GM12878 (cell line): Measurements from ENCODE around the gene DNAJB8. TPM values are rescaled to one million over a fixed set of nuclear protein-coding genes. Genes with fewer than 3 reads are reported as not detected.

Source experiments
- ATAC-seq: fragments of 200-7000 bp; cut with Tn5 transposase; 3 replicates; pipeline ENCODE4 v1.9.1; 2020; ENCODE audit warnings: mild to moderate bottlenecking, moderate library complexity
- Bru-seq: library from RNA; stranded (reverse); fragments of 400-500 nt; gene quantifications from one replicate; lab custom pipeline; 2021; lab: Mats Ljungman, UMichigan
- BruChase-seq, 2 experiments: library from RNA; stranded (reverse); fragments of 400-500 nt; gene quantifications; one replicate each; lab custom pipeline; 2021; lab: Mats Ljungman, UMichigan
- BruUV-seq: library from RNA; stranded (reverse); fragments of 400-500 nt; replicated peaks from 2 replicates; lab custom pipeline; 2021; lab: Mats Ljungman, UMichigan
- CTCF ChIA-PET: fragments of 300-600 bp; sonication (Branson Sonifier 250); formaldehyde crosslinking; extraction: SDS; loops from one replicate; lab custom pipeline; 2021; ENCODE audit warnings: inconsistent platforms; lab: Yijun Ruan, JAX
- POLR2A ChIA-PET: fragments of 350-600 bp; formaldehyde crosslinking; extraction: SDS; loops from one replicate; lab custom pipeline; 2021; ENCODE audit warnings: inconsistent platforms; lab: Charles Lee
- RAD21 ChIA-PET: fragments of 300-600 bp; sonication (Branson Sonifier 250); formaldehyde crosslinking; loops from one replicate; lab custom pipeline; 2023; ENCODE audit warnings: antibody characterized with exemption; ENCODE audit not compliant: unreplicated experiment; lab: Charles Lee
- SMC1A ChIA-PET: fragments of 300-600 bp; sonication (Branson Sonifier 250); formaldehyde crosslinking; loops from one replicate; lab custom pipeline; 2023; ENCODE audit not compliant: unreplicated experiment, uncharacterized antibody; lab: Charles Lee
- DNase-seq: peaks from one replicate; pipeline ENCODE4 v3.0.0-alpha.2; 2011; ENCODE audit warnings: low read depth, low spot score
- FAIRE-seq: peaks from 3 replicates; lab custom pipeline; 2011; peaks lifted over from hg19 to GRCh38; lab: Jason Lieb, UNC
- H2AFZ ChIP-seq: 2 replicates; pipeline ENCODE4 v1.6.0; 2011; ENCODE audit warnings: low read depth, low read length, control low read depth; ENCODE audit not compliant: control insufficient read depth
- H3K27ac ChIP-seq: 2 replicates; pipeline ENCODE4 v1.5.1; 2011; ENCODE audit warnings: control low read depth; ENCODE audit not compliant: control insufficient read depth, insufficient read depth
- H3K27me3 ChIP-seq, 2 experiments: replicated peaks in 1 of 2; 2 replicates each; pipeline versions ENCODE4 v1.6.0 to v1.6.1; 2011; ENCODE audit warnings: low read length in 1 of 2; ENCODE audit not compliant: control insufficient read depth in 2 of 2, insufficient read depth in 2 of 2
- H3K36me3 ChIP-seq, 2 experiments: 2 replicates each; pipeline ENCODE4 v1.5.1; 2011; ENCODE audit warnings: low read length in 1 of 2; ENCODE audit not compliant: control insufficient read depth in 2 of 2, insufficient read depth in 2 of 2
- H3K4me1 ChIP-seq: 2 replicates; pipeline ENCODE4 v1.6.1; 2011; ENCODE audit warnings: mild to moderate bottlenecking, low read length, moderate library complexity, mixed read lengths; ENCODE audit not compliant: control insufficient read depth, insufficient read depth
- H3K4me2 ChIP-seq: 2 replicates; pipeline ENCODE4 v1.6.0; 2011; ENCODE audit warnings: control low read depth; ENCODE audit not compliant: control insufficient read depth, insufficient read depth
- H3K4me3 ChIP-seq: fragments of 200-600 bp; sonication (generic); 2 replicates; pipeline ENCODE4 v1.5.1; 2016
- H3K79me2 ChIP-seq: 2 replicates; pipeline ENCODE4 v1.6.0; 2011; ENCODE audit warnings: low read length; ENCODE audit not compliant: control insufficient read depth, insufficient read depth
- H3K9ac ChIP-seq: 2 replicates; pipeline ENCODE4 v1.8.0; 2011; ENCODE audit warnings: low read length, control low read depth, mixed read lengths; ENCODE audit not compliant: control insufficient read depth, insufficient read depth
- H3K9me3 ChIP-seq: replicated peaks from 3 replicates; pipeline ENCODE4 v1.5.1; 2011; ENCODE audit warnings: mild to moderate bottlenecking, low read length; ENCODE audit not compliant: control insufficient read depth, insufficient read depth
- H4K20me1 ChIP-seq: 2 replicates; pipeline ENCODE4 v1.6.0; 2011; ENCODE audit not compliant: control insufficient read depth, insufficient read depth
- BHLHE40 ChIP-seq, 2 experiments: fragments of 450-650 bp in 1 of 2; IDR thresholded peaks; 2 replicates each; pipeline ENCODE4 v1.6.1; 2011 to 2017; ENCODE audit warnings: low read depth in 2 of 2, borderline replicate concordance in 1 of 2, improper control_type of control experiment in 1 of 2, low read length in 1 of 2, mild to moderate bottlenecking in 1 of 2
- CHD1 ChIP-seq: IDR thresholded peaks from 2 replicates; pipeline ENCODE4 v1.6.1; 2012; ENCODE audit warnings: low read depth, low read length, improper control_type of control experiment
- CHD2 ChIP-seq: IDR thresholded peaks from 2 replicates; pipeline ENCODE4 v1.6.1; 2011; ENCODE audit warnings: low read depth, low read length, improper control_type of control experiment, borderline replicate concordance
- EED ChIP-seq: sonication (generic); IDR thresholded peaks from 2 replicates; pipeline ENCODE4 v1.6.1; 2016; ENCODE audit warnings: antibody characterized with exemption, low read depth
- EP300 ChIP-seq, 2 experiments: fragments of 150-350 bp in 1 of 2; IDR thresholded peaks; 2 replicates each; pipeline ENCODE4 v1.6.1; 2011 to 2012; ENCODE audit warnings: low read depth in 2 of 2, low read length in 2 of 2, borderline replicate concordance in 1 of 2, improper control_type of control experiment in 1 of 2, inconsistent platforms in 1 of 2; ENCODE audit not compliant: control insufficient read depth in 1 of 2
- GABPA ChIP-seq: IDR thresholded peaks from 2 replicates; pipeline ENCODE4 v1.6.1; 2014; ENCODE audit warnings: antibody characterized with exemption, low read depth, mild to moderate bottlenecking, inconsistent platforms
- LARP7 ChIP-seq: fragments of 450-650 bp; IDR thresholded peaks from 2 replicates; pipeline ENCODE4 v1.6.1; 2017; ENCODE audit warnings: mild to moderate bottlenecking
- NR2C1 ChIP-seq: fragments of 450-650 bp; IDR thresholded peaks from 2 replicates; pipeline ENCODE4 v1.6.1; 2017; ENCODE audit warnings: antibody characterized with exemption, mild to moderate bottlenecking, moderate library complexity
- NR2C2 ChIP-seq: IDR thresholded peaks from 2 replicates; pipeline ENCODE4 v1.6.1; 2011; ENCODE audit warnings: borderline replicate concordance, low read depth; ENCODE audit not compliant: control insufficient read depth, insufficient read length
- RAD21 ChIP-seq: IDR thresholded peaks from 2 replicates; pipeline ENCODE4 v1.6.1; 2011; ENCODE audit warnings: mild to moderate bottlenecking, low read depth, low read length, moderate library complexity; ENCODE audit not compliant: insufficient read depth
- RAD51 ChIP-seq: fragments of 450-650 bp; IDR thresholded peaks from 2 replicates; pipeline ENCODE4 v1.6.1; 2016; ENCODE audit warnings: moderate library complexity, mild to moderate bottlenecking, inconsistent platforms
- RB1 ChIP-seq: fragments of 450-650 bp; formaldehyde crosslinking; IDR thresholded peaks from 2 replicates; pipeline ENCODE4 v1.6.1; 2017; ENCODE audit warnings: mild to moderate bottlenecking, borderline replicate concordance
- RBBP5 ChIP-seq: fragments of 200-600 bp; sonication (generic); conservative IDR thresholded peaks from 2 replicates; pipeline ENCODE4 v1.6.1; 2016
- RELB ChIP-seq: fragments of 450-650 bp; IDR thresholded peaks from 2 replicates; pipeline ENCODE4 v1.6.1; 2017; ENCODE audit warnings: low read depth, mild to moderate bottlenecking, moderate library complexity
- SMARCA5 ChIP-seq: fragments of 450-650 bp; IDR thresholded peaks from 2 replicates; pipeline ENCODE4 v1.6.1; 2017; ENCODE audit warnings: mild to moderate bottlenecking
- STAT1 ChIP-seq: fragments of 450-650 bp; conservative IDR thresholded peaks from 2 replicates; pipeline ENCODE4 v1.6.1; 2014; ENCODE audit warnings: antibody characterized with exemption, mild to moderate bottlenecking
- STAT3 ChIP-seq: IDR thresholded peaks from 2 replicates; pipeline ENCODE4 v1.6.1; 2011; ENCODE audit warnings: low read depth, low read length, improper control_type of control experiment
- TARDBP ChIP-seq: IDR thresholded peaks from 2 replicates; pipeline ENCODE4 v1.6.1; 2016; ENCODE audit warnings: borderline replicate concordance
- WRNIP1 ChIP-seq: IDR thresholded peaks from 2 replicates; pipeline ENCODE4 v1.6.1; 2011; ENCODE audit warnings: low read depth, low read length, improper control_type of control experiment, borderline replicate concordance
- WGBS: methylation state at CpG from one replicate; pipeline ENCODE4 v1.1.6; 2016; ENCODE audit warnings: low lambda C conversion rate; ENCODE audit not compliant: insufficient replicate concordance, insufficient coverage; ENCODE audit errors: missing lambda C conversion rate; 5-methylcytosine and 5-hydroxymethylcytosine counted together
- in situ Hi-C: fragments of 300-500 bp; cut with MboI; formaldehyde crosslinking; loops from 9 replicates; pipeline ENCODE4 v1.14.3; 2018; ENCODE audit warnings: mixed read lengths
- intact Hi-C: fragments of 100-400 bp; cut with micrococcal nuclease; formaldehyde crosslinking; loops from one replicate; pipeline ENCODE4 v1.14.2; 2022; ENCODE audit not compliant: unreplicated experiment
- long read RNA-seq, 2 experiments: library from polyadenylated mRNA; unstranded; transcript quantifications; one replicate each; pipeline ENCODE4 v2.0.0, GENCODE V29; 2019 to 2020
- polyA minus RNA-seq, 3 experiments: library from RNA; depleted of rRNA, polyadenylated mRNA; stranded (reverse); fragments of >200 nt; gene quantifications; 2 replicates each; pipeline ENCODE4 v1.2.3, GENCODE V29; 2011
- polyA plus RNA-seq, 11 experiments: library from polyadenylated mRNA; depleted of rRNA in 4 of 11; unstranded in 6 of 11; stranded (reverse) in 5 of 11; fragments of >200 nt; fragmentation: Nextera tagmentation in 4 of 11; fragmentation: Illumina TruSeq in 1 of 11; extraction: Ambion mirVana in 4 of 11; extraction: Trizol in 1 of 11; gene quantifications; 1 replicate in 1 of 11; 2 replicates in 10 of 11; pipeline versions ENCODE4 v1.2.1 to v1.2.3, GENCODE V29; 2011 to 2016; ENCODE audit warnings: inconsistent platforms in 2 of 11, missing spikeins in 2 of 11, low read depth in 1 of 11
- total RNA-seq, 4 experiments: library from RNA; depleted of rRNA in 3 of 4; stranded (reverse); fragments of >200 nt in 3 of 4; fragmentation: Illumina TruSeq in 1 of 4; extraction: Trizol in 1 of 4; gene quantifications; 2 replicates each; pipeline versions ENCODE4 v1.2.1 to v1.2.3, GENCODE V29; 2013 to 2021

Gene DNAJB8
- not detected in 2 replicates for total RNA-seq (2013; cell fraction: nucleolus; rRNA removed)
- not detected in 2 replicates for total RNA-seq (2014; rRNA removed)
- not detected in 2 replicates for total RNA-seq (2014; rRNA removed; fragmentation: Illumina TruSeq; extraction: Trizol)
- total RNA-seq (2021), result not detected in 2 replicates
- polyA plus RNA-seq (2011; ENCODE audit: low read depth), result not detected
- polyA plus RNA-seq (2011; rRNA removed), result not detected in 2 replicates
- polyA plus RNA-seq (2011; cell fraction: cytosol; rRNA removed), result not detected in 2 replicates
- polyA plus RNA-seq (2011; cell fraction: nucleus; rRNA removed), result not detected in 2 replicates
- polyA plus RNA-seq (2012), result not detected in 2 replicates
- polyA plus RNA-seq (2014; fragmentation: Illumina TruSeq; extraction: Trizol), result not detected in 2 replicates
- not detected for polyA plus RNA-seq (2014; fragmentation: Nextera tagmentation; extraction: Ambion mirVana)
- not detected in 2 replicates for polyA plus RNA-seq (2014; rRNA removed)
- polyA plus RNA-seq (2016; fragmentation: Nextera tagmentation; extraction: Ambion mirVana), result not detected
- not detected in 2 replicates for polyA minus RNA-seq (2011; rRNA and poly(A)+ RNA removed)
- polyA minus RNA-seq (2011; cell fraction: cytosol; rRNA and poly(A)+ RNA removed), result not detected in 2 replicates
- not detected in 2 replicates for polyA minus RNA-seq (2011; cell fraction: nucleus; rRNA and poly(A)+ RNA removed)
- not detected for Bru-seq, nascent RNA
- BruChase-seq, experiment 1, labeled RNA remaining after a 6-hour chase, result not detected
- not detected for BruChase-seq, experiment 2, labeled RNA remaining after a 2-hour chase
- long read RNA-seq, experiment 1, result 0 reads
- long read RNA-seq, experiment 2, result 0 reads

DNA sequence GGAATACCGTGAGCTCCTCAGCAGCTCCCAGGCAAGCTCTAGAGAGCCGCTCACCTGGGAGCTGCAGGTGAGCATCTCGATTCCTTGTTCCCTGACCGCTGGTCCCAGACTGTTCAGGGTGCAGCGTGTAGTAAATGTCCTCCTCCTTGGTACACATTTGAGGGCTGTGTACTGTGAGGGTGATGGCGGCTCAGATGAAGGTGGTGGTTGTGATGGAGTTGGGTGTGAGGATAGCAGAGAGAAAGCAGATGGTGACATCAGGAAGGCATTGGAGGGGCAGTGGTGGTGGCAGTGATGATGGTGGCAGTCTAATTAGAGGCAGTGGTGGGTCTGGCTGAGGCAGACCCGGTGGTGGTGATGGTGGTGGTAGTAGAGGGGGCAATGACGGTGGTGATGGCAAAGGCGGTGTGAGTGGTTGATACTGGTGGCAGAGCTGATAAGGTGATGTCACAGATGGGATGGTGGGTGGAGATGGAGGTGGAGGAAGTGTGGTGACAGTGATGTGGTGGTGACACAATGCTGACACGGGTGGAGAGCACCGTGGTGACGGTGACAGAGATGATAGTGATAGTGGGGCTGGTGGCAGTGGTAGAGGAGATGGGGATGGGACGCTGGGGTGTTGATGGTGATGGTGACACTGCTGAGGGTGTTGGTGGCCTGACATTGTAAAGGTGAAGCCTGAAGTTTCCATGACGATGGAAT is at the start of gene DNAJB8:
Gene DNAJB8 (minus strand): TSS at position 51 of the 702 bp plus-strand sequence. CDS start 3,645 bp downstream, outside the sequence.
- H3K36me3 ChIP-seq, result no peaks in the 10 kb centered on the region
- SMC1A ChIA-PET, result no interaction called here
- H3K27me3 ChIP-seq, result peaks cover 0 to 3% of the 10 kb centered on the region in 2 experiments; a peak in 3 of 4 replicates
- no peaks in the 10 kb centered on the region for H4K20me1 ChIP-seq
- H2AFZ ChIP-seq, result no peak within 1 kb of the TSS
- H3K9ac ChIP-seq, result no peak within 1 kb of the TSS
- TF ChIP-seq RAD51, result no peak
- TF ChIP-seq CHD1, result no peak
- no peak for TF ChIP-seq NR2C2
- no peak for TF ChIP-seq WRNIP1
- TF ChIP-seq STAT1, result no peak
- no peak for TF ChIP-seq GABPA
- no peak for TF ChIP-seq TARDBP
- no peak for TF ChIP-seq RB1
- TF ChIP-seq RAD21, result no peak
- TF ChIP-seq RBBP5, result no peak
- no peak for TF ChIP-seq LARP7
- no peak for TF ChIP-seq STAT3
- TF ChIP-seq NR2C1, result no peak
- no peak for TF ChIP-seq RELB
- TF ChIP-seq SMARCA5, result no peak
- TF ChIP-seq BHLHE40 (IDR thresholded peaks at IDR 0.05; ENCODE audit: borderline replicate concordance in 1 of 2, low read depth in 2 of 2, low read length in 1 of 2), result no peak
- no peak for TF ChIP-seq EED
- no peak for TF ChIP-seq CHD2
- TF ChIP-seq EP300 (IDR thresholded peaks at IDR 0.05; ENCODE audit: borderline replicate concordance in 1 of 2, control insufficient read depth in 1 of 2, low read depth in 2 of 2, low read length in 2 of 2), result no peak
- H3K27ac ChIP-seq, result no peak within 1 kb of the TSS
- no peak within 1 kb of the TSS for H3K4me2 ChIP-seq
- ATAC-seq (no peak), DNase-seq (no peak), FAIRE-seq (no peak)
- no peaks in the 10 kb centered on the region; the same call in 1 of the 2 replicates for H3K4me1 ChIP-seq
- RAD21 ChIA-PET, result no interaction called here
- H3K79me2 ChIP-seq, result no peaks in the 10 kb centered on the region
- H3K4me3 ChIP-seq, result no peak within 1 kb of the TSS
- POLR2A ChIA-PET, result no interaction called here
- WGBS, result 16% methylated on average over 14 of the region's 14 CpGs
- in situ Hi-C loops, result no loop called here
- intact Hi-C loops, result no loop called here
- CTCF ChIA-PET, result no interaction called here
- H3K9me3 ChIP-seq, result no peaks in the 10 kb centered on the region
- BruUV-seq, result no TSS peak
